Fibroblast of lung (primary cell): Measurements from ENCODE around the gene NPAS4. TPM values are rescaled to one million over a fixed set of nuclear protein-coding genes. Genes with fewer than 3 reads are reported as not detected.
"Not testable (repeated sequence)": the region's sequence is repeated elsewhere in the genome, so short reads cannot be mapped to it uniquely, and the experiment has no call there.

Experiments used
- DNase-seq, 2 donors: peaks; one replicate each; pipeline versions ENCODE4 v3.0.0 to v3.0.0-alpha.2; 2010; ENCODE audit warnings: low read depth in 2 of 2
- H2AFZ ChIP-seq: 2 replicates; pipeline ENCODE4 v1.5.1; 2012; ENCODE audit warnings: low read length, control low read depth, inconsistent platforms
- H3K27ac ChIP-seq: 2 replicates; pipeline ENCODE4 v1.5.1; 2011; ENCODE audit warnings: low read length, control low read depth; ENCODE audit not compliant: insufficient read depth
- H3K27me3 ChIP-seq: 2 replicates; pipeline ENCODE4 v1.5.1; 2011; ENCODE audit warnings: mild to moderate bottlenecking, low read length; ENCODE audit not compliant: control insufficient read depth, insufficient read depth
- H3K36me3 ChIP-seq: 2 replicates; pipeline ENCODE4 v1.5.1; 2011; ENCODE audit warnings: low read length; ENCODE audit not compliant: control insufficient read depth, insufficient read depth
- H3K4me1 ChIP-seq: 2 replicates; pipeline ENCODE4 v1.5.1; 2011; ENCODE audit warnings: low read length; ENCODE audit not compliant: control insufficient read depth, insufficient read depth; ENCODE audit errors: extremely low read depth
- H3K4me2 ChIP-seq: 2 replicates; pipeline ENCODE4 v1.5.1; 2011; ENCODE audit warnings: low read length, control low read depth; ENCODE audit not compliant: insufficient read depth; ENCODE audit errors: extremely low read depth
- H3K4me3 ChIP-seq, 4 experiments: fragments of 200-600 bp in 1 of 4; sonication (generic) in 1 of 4; replicated peaks in 1 of 4; 2 replicates each; pipeline ENCODE4 v1.5.1; 2011 to 2016; ENCODE audit warnings: low read length in 4 of 4, low read depth in 3 of 4, mild to moderate bottlenecking in 3 of 4, control low read depth in 2 of 4, inconsistent platforms in 1 of 4, mixed read lengths in 1 of 4; ENCODE audit not compliant: insufficient read depth in 1 of 4; ENCODE audit errors: control extremely low read depth in 1 of 4
- H3K79me2 ChIP-seq: 2 replicates; pipeline ENCODE4 v1.5.1; 2012; ENCODE audit warnings: mild to moderate bottlenecking, low read length, inconsistent platforms; ENCODE audit not compliant: control insufficient read depth, insufficient read depth
- H3K9ac ChIP-seq: 2 replicates; pipeline ENCODE4 v1.5.1; 2011; ENCODE audit warnings: mild to moderate bottlenecking, low read length, control low read depth; ENCODE audit not compliant: insufficient read depth
- H3K9me3 ChIP-seq: 2 replicates; pipeline ENCODE4 v1.5.1; 2012; ENCODE audit warnings: low read depth, low read length; ENCODE audit not compliant: control insufficient read depth, insufficient read depth
- H4K20me1 ChIP-seq: 2 replicates; pipeline ENCODE4 v1.5.1; 2011; ENCODE audit warnings: low read length; ENCODE audit not compliant: control insufficient read depth, insufficient read depth; ENCODE audit errors: extremely low read depth
- CTCF ChIP-seq, 2 donors: IDR thresholded peaks in 1 of 2; conservative IDR thresholded peaks in 1 of 2; 1 replicate in 1 of 2; 2 replicates in 1 of 2; pipeline ENCODE4 v1.5.1; 2011 to 2012; ENCODE audit warnings: low read length in 2 of 2, control low read depth in 1 of 2, inconsistent platforms in 1 of 2, low read depth in 1 of 2, mild to moderate bottlenecking in 1 of 2
- EZH2 ChIP-seq: IDR thresholded peaks from 2 replicates; pipeline ENCODE4 v1.5.1; 2012; ENCODE audit warnings: low read length, control low read depth, mild to moderate bottlenecking; ENCODE audit errors: missing control alignments
- polyA plus RNA-seq, 2 donors: library from polyadenylated mRNA; depleted of rRNA in 1 of 2; stranded (reverse) in 1 of 2; unstranded in 1 of 2; fragments of >200 nt; gene quantifications; 2 replicates each; pipeline ENCODE4 v1.2.1, GENCODE V29; 2011 to 2012; ENCODE audit warnings: missing spikeins in 1 of 2
- total RNA-seq: library from RNA; depleted of rRNA; stranded (reverse); fragments of >200 nt; gene quantifications from 2 replicates; pipeline ENCODE4 v1.2.1, GENCODE V29; 2014

Gene NPAS4
- total and polyA plus RNA-seq, 2 donors (not counting 1 experiment from before 2014, with no cell fraction given), result 0.16 TPM; not detected in 1

- H3K27ac ChIP-seq, result no peak overlapping the region
- H3K27me3 ChIP-seq, result no peaks in the 10 kb centered on the region
- no peak overlapping the region for H2AFZ ChIP-seq
- H3K9me3 ChIP-seq, result no peaks in the 10 kb centered on the region
- DNase-seq, result no peak
- H3K9ac ChIP-seq, result no peak overlapping the region
- no peak overlapping the region for H3K4me2 ChIP-seq
- peaks cover 2% of the 10 kb centered on the region for H3K4me1 ChIP-seq
- no peaks in the 10 kb centered on the region for H3K79me2 ChIP-seq
- H3K36me3 ChIP-seq, result no peaks in the 10 kb centered on the region
- H3K4me3 ChIP-seq, result no peak overlapping the region
- no peaks in the 10 kb centered on the region for H4K20me1 ChIP-seq
- TF ChIP-seq CTCF (conservative IDR thresholded peaks at IDR 0.05 in 1 of 2, IDR thresholded peaks at IDR 0.05 in 1 of 2; ENCODE audit: low read depth in 1 of 2, low read length in 2 of 2) (no peak), EZH2 (no peak)
These were observed 41.2 kb downstream of the NPAS4 start for GRCh38 chr11:66462010-66462409.

- Histone ChIP-seq H3K9ac (no peak overlapping the region), H3K27ac (no peak overlapping the region), H3K27me3 (no peaks in the 10 kb centered on the region), H3K4me3 (no peak overlapping the region), H2AFZ (no peak overlapping the region), H3K4me1 (peaks cover 7% of the 10 kb centered on the region), H4K20me1 (no peaks in the 10 kb centered on the region), H3K4me2 (no peak overlapping the region), H3K79me2 (no peaks in the 10 kb centered on the region), H3K36me3 (no peaks in the 10 kb centered on the region), H3K9me3 (no peaks in the 10 kb centered on the region)
- no peak for DNase-seq
- TF ChIP-seq EZH2, result no peak
- TF ChIP-seq CTCF (conservative IDR thresholded peaks at IDR 0.05 in 1 of 2, IDR thresholded peaks at IDR 0.05 in 1 of 2; ENCODE audit: low read depth in 1 of 2, low read length in 2 of 2), result no peak
These were observed 42.1 kb downstream of the NPAS4 start for GRCh38 chr11:66462911-66463310.

GRCh38 chr11:66464116-66464515 is 43.3 kb downstream of the NPAS4 start:
- H3K4me3 ChIP-seq, H3K27me3 ChIP-seq, H4K20me1 ChIP-seq, H3K4me2 ChIP-seq, DNase-seq, H3K36me3 ChIP-seq, H3K9me3 ChIP-seq, H3K9ac ChIP-seq, H3K27ac ChIP-seq, H3K4me1 ChIP-seq, H3K79me2 ChIP-seq, H2AFZ ChIP-seq: not testable (repeated sequence)
